ENCODE results near the gene SORCS1. TPM values are rescaled to one million over a fixed set of nuclear protein-coding genes. Genes with fewer than 3 reads are reported as not detected.

Gene SORCS1
- total RNA-seq, 6 experiments from 2014 or later, result 0.04 to 0.16 (median 0.09) TPM; not detected in 2

DNA sequence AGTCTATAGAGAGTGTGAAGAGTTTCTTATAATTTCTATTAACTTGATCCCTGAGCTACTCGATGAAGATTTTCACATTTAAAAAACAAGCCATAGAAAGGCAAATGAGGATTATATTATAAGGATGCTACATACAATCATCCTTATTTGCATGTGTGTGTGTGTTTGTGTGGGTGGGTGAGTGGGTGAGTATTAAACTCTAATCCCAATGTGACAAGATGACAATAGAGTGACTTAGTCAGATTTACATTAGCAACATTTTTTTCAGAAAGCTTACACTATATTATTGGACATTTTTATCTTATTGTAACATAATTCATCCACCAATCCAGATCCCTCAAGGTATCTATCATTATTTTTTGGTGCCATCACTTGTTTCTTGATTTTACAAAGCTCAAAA is 331.7 kb downstream of the SORCS1 start:
- Histone ChIP-seq H3K4me1 (no peaks in the 10 kb centered on the region), H3K36me3 (no peaks in the 10 kb centered on the region), H3K27me3 (no peaks in the 10 kb centered on the region), H3K9me3 (no peaks in the 10 kb centered on the region), H3K27ac (no peak overlapping the region), H3K4me3 (no peak overlapping the region)
- intact Hi-C loops (cut with DNase I), result no loop called here
- no peak for TF ChIP-seq POLR2A (IDR thresholded peaks at IDR 0.05)
- no peak for TF ChIP-seq CTCF (IDR thresholded peaks at IDR 0.05)
- 82% methylated on average over 1 of the region's 1 CpG for WGBS (ENCODE audit: insufficient coverage, low coverage, low lambda C conversion rate, missing lambda C conversion rate)
- no peak for ATAC-seq
- DNase-seq, result no peak

- DNase-seq (no peak), ATAC-seq (no peak)
- Histone ChIP-seq H3K27me3 (no peaks in the 10 kb centered on the region), H3K4me1 (no peaks in the 10 kb centered on the region), H3K36me3 (no peaks in the 10 kb centered on the region), H3K9me3 (no peaks in the 10 kb centered on the region), H3K4me3 (no peak overlapping the region), H3K27ac (no peak overlapping the region)
- no peak for TF ChIP-seq POLR2A (IDR thresholded peaks at IDR 0.05)
- TF ChIP-seq CTCF (IDR thresholded peaks at IDR 0.05), result no peak
- WGBS (ENCODE audit: insufficient coverage, low coverage, low lambda C conversion rate, missing lambda C conversion rate), result 74% methylated on average over 2 of the region's 8 CpGs
- intact Hi-C loops (cut with DNase I), result no loop called here
Measured at GRCh38 chr10:106830471-106830870, 334.0 kb downstream of the SORCS1 start.

- H3K4me3 ChIP-seq, result no peak overlapping the region
- H3K9me3 ChIP-seq, result no peaks in the 10 kb centered on the region
- DNase-seq (no peak), ATAC-seq (no peak)
- 69% methylated on average over 2 of the region's 2 CpGs for WGBS (ENCODE audit: insufficient coverage, low coverage, low lambda C conversion rate, missing lambda C conversion rate)
- intact Hi-C loops (cut with DNase I), result no loop called here
- no peaks in the 10 kb centered on the region for H3K4me1 ChIP-seq
- H3K27ac ChIP-seq, result no peak overlapping the region
- TF ChIP-seq POLR2A (IDR thresholded peaks at IDR 0.05), result no peak
- H3K27me3 ChIP-seq, result no peaks in the 10 kb centered on the region
- H3K36me3 ChIP-seq, result no peaks in the 10 kb centered on the region
Measured at GRCh38 chr10:106830006-106830405, 334.5 kb downstream of the SORCS1 start.

DNA sequence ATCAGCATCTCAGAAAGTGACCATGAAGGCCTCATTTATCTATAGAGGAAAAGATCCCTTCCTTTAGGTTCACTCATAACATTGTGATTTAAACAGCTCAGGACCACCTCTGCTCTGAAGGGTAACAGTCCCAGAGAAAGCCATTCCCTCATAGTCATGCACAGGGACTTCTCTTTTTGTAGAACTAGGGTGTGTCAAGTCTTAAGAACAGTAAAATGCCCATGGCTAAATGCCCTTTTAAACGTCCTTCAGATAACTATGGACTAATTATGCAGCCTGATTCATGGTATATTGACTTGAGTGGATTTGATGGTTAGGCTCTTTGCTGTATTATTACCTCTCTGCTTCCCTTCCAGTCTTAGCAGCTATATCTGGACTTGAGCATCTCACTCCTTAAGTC is 337.8 kb downstream of the SORCS1 start:
- DNase-seq (no peak), ATAC-seq (no peak)
- Histone ChIP-seq H3K27me3 (no peaks in the 10 kb centered on the region), H3K27ac (no peak overlapping the region), H3K36me3 (no peaks in the 10 kb centered on the region), H3K4me1 (no peaks in the 10 kb centered on the region), H3K4me3 (no peak overlapping the region), H3K9me3 (no peaks in the 10 kb centered on the region)
- TF ChIP-seq POLR2A (IDR thresholded peaks at IDR 0.05) (no peak), CTCF (IDR thresholded peaks at IDR 0.05) (no peak)
- intact Hi-C loops (cut with DNase I), result no loop called here
- WGBS (ENCODE audit: insufficient coverage, low coverage, low lambda C conversion rate, missing lambda C conversion rate), result 6% methylated on average over 1 of the region's 1 CpG

DNA sequence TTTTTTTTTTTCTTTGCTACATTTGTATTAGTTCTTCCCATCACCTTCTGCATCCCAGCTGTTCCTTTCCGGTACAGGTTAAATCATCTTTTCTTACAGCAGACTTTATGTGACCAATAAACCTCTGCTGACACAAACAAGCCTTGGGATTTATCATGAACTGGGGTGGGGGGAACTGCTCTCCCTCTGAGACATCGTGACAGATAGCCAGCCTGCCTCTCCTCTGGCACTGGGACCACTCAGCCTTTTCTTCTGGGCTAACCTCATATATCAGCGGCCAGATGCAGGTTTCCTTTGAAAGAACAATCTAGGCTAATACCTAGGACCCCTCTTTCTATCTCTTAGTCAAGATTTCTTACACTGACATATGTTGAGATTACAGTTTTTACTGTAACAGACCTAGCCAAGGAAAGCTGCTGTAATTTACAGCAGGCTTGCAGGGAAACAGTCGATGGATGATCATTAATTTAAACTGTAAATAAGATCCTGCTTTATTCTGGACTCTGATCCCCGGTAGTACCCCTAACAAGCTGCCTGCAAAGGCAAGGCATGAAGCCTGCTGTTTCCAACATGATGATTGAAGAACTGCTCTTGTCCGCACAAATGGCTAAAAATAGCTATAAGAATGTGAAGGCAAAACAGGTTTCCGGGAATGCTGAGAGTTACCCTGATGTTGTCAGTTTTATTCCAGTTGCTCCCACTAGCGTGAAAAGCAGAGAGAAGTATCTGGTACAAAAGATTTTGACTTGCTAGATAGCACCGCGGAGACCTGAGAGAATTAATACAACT is 338.7 kb downstream of the SORCS1 start:
- DNase-seq (no peak), ATAC-seq (no peak)
- Histone ChIP-seq H3K27ac (no peak overlapping the region), H3K4me1 (no peaks in the 10 kb centered on the region), H3K27me3 (no peaks in the 10 kb centered on the region), H3K4me3 (no peak overlapping the region), H3K36me3 (no peaks in the 10 kb centered on the region), H3K9me3 (no peaks in the 10 kb centered on the region)
- WGBS (ENCODE audit: insufficient coverage, low coverage, low lambda C conversion rate, missing lambda C conversion rate), result 50% methylated on average over 10 of the region's 10 CpGs
- intact Hi-C loops (cut with DNase I), result no loop called here
- no peak for TF ChIP-seq CTCF (IDR thresholded peaks at IDR 0.05)
- no peak for TF ChIP-seq POLR2A (IDR thresholded peaks at IDR 0.05)

Data from right lobe of liver (tissue), 6 donors.